Occipital lobe (tissue), 2 donors: ENCODE results near the gene MAPRE2. TPM values are rescaled to one million over a fixed set of nuclear protein-coding genes. Genes with fewer than 3 reads are reported as not detected.

Experiments
- DNase-seq: peaks from one replicate; lab custom pipeline; 2025; lab: John Stamatoyannopoulos, UW
- total RNA-seq: library from RNA; depleted of rRNA; stranded (reverse); fragments of >200 nt; gene quantifications from one replicate; pipeline ENCODE4 v1.2.3, GENCODE V29; 2014

Gene MAPRE2
- total RNA-seq, 1 donor from 2014 or later, result 68.0 TPM

DNA sequence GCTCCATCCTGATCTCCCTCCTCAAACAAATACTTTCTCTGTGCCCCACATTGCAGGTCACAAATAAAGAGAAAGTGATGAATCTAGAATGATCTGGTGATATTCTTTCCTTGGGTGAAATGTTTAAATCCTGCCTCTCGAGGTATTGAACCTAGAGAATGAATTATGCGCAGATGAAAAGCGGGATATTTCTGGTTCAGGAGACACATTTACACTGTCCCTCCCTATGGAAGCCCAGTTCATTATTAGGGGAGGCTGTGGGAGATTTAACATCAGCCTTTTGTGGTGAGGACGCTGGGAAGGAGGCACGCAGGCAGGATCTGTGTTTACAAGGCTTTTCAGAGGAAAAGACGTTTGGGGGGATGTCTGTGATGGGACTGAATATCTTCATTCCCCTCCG, 20.6 kb downstream of the MAPRE2 start:
- DNase-seq, result no peak

- DNase-seq, result no peak
Measured at GRCh38 chr18:35062408-35062807, 21.2 kb downstream of the MAPRE2 start.

DNA sequence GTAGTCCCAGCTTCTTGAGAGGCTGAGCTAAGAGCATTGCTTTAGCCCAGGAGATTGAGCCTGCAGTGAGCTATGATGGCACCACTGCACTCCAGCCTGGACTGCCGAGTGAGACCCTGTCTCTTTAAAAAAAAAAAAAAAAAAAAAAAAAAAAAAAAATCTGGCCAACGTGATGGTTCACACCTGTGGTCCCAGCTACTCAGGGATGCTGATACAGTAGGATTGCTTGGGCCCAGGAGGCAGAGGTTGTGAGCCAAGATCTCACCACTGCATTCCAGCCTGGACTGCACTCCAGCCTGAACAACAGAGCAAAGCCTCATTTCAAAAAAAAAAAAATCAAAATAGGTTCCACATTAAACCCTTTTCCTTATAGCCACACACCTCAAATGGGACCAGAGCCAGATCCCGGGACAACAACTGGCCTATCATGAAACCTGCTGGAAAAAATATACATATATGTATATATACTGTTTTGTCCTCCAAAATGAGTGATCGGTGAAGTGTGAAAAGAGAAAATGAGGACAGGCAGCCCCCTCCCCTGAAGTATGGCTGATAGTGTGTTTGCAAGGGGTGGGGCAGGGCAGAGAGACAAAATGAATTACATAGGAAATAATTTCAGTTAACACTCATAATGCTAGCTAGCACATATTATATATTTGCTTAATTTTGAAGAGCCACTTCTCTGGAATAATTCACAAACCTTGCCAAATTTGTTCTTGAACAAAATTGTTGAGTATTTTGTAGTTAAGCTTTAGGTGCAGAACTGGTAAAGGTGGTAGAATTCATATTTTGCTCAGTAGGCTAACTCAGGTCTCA, 22.9 kb downstream of the MAPRE2 start:
- no peak for DNase-seq

DNA sequence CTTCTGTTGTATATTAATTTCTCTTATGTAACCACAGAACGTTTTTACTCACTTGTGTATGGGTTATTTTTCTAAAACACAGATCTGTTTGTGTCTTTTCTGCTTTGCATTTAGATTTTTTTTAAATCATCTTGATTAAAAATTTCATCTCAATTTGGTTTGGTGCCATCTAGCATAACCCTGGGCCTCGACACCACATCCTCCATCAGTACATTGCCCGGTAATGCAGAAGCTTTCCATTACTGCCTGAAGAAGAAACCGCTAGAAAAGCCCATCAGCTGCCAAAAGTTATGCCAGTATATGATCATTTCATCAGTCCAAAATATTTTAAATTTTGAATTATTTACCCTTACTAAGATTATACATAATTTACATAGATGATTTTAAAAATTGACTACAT, 26.2 kb downstream of the MAPRE2 start:
- DNase-seq, result no peak

GRCh38 chr18:35071819-35072247, 30.6 kb downstream of the MAPRE2 start:
- no peak for DNase-seq

DNA sequence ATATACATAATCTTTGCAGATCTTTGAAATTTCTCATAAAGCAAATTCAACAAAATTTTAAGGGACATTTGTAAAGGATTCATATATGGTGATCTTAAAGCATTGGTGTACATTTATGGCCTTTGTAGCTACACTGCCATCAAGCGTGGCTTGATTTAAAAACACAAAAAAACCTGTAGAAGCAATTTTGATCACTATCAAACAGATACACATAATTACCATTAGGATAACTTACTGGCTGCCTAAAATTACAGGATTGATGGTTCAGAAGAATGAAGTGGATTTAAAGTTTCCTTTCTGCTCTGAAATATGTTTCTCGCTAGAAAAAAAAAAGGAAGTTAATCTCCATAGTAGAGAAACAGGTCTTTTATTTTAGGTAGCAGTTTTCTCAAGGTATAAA, 31.4 kb downstream of the MAPRE2 start:
- no peak for DNase-seq

GRCh38 chr18:35073186-35074105, 32.2 kb downstream of the MAPRE2 start:
- no peak for DNase-seq

- no peak for DNase-seq
Measured at GRCh38 chr18:35074581-35074980, 33.4 kb downstream of the MAPRE2 start.

GRCh38 chr18:35075132-35075531, 33.9 kb downstream of the MAPRE2 start:
- DNase-seq, result no peak

GRCh38 chr18:35076135-35076924, 35.1 kb downstream of the MAPRE2 start:
- no peak for DNase-seq

DNA sequence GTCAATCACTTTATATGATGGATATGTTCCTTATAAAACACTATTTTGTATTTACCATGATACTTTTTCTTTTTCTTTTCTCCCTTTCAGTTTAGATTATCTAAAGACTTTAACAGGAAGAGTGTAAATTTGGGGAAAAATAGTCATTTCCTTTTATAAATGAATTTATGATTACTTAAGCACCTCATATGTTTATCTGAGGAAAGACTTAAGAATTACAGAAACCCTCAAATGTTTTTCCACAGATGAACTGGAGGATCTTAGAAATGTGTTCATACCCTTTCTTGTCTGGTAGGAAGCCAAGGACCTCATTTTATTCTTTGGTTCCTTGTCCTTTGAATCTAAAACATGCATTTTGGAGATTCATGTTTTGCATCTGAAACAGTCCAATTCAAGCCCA, 36.7 kb downstream of the MAPRE2 start:
- DNase-seq, result no peak

GRCh38 chr18:35080058-35080457, 38.8 kb downstream of the MAPRE2 start:
- DNase-seq, result no peak

GRCh38 chr18:35083174-35083712, 42.0 kb downstream of the MAPRE2 start:
- no peak for DNase-seq

DNA sequence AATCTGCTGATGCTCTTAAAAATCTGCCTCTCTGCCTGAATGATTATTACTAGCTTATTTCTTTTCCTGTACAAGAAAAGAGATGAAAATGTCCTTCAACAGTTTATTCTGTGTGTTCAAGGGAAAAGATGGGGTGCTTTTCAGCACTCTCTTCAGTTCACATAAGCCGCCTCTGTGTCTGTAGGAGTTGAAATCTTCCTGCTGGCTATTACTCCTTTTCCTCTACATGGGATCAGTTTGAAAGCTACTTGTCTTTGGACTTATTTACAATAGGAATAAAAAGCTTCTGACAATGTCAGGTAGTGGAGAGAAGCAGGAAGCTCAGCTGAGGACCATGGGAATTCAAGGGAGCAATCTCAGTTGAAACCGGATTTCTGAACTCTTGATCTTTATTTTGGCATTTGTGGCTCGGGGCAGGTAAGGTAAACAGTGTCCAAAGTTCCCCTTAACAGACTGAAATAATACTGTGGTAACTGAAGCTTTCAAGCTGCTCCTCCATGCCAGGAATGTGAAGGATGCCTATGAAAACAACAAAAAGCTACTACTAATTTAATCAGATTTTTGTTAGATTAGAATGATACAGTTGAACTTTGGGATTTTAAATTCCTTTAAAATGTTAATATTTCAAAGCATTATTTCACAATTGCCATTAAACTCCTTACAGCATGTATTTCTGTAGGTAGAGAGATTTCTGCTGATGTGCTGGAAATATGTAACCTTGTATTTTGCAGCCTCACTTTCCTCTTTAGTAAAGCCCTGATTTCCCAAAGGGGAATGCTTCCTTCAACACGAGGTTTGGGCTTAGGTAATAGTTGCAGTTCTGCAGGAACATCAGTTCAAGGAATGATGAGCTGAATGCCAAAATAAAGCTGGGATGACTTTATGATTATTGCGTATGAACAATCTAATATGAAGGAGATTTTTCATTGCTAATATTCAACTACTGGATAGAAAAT, 43.6 kb downstream of the MAPRE2 start:
- no peak for DNase-seq

DNA sequence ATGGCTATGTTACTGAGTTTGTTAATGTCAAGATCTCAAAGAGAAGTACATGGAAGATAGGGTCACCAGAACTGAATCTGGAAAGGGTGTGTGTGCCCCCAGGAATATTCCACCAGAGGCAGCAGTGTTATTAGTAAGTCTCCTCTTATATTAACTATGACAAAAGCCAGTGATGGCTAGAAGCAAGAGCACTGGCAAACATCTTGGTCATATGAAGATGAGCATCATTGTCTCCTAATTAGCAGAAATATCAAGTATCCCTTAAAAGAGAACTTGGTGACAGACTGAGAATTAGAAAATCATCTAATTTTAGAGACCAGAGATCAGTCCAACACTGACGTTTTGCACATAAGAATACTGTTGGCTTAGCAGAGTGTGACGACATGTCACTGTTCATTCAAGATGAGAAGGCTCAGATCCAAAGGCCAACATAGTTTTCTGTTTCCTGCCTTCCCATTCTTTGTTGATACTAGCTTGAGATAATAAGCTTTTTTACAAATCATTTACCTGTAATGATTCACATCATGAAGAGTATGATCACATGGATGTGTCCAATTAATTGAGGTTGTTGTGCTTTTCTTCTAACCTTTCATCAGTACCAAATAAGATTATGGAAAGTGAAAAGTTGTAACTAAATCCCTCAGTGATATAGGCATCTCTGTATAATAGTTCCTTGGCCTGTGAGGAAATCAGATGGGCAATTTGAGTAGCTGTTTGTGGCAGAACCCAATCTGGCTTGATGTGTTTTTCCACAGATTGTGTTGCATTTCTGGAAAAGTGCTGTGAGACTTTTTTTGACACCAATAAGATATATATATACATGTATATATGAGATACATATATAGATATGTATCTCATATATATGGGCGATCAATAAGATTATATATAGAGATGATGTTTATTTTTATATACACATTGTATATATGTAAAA, 44.5 kb downstream of the MAPRE2 start:
- DNase-seq, result no peak

DNA sequence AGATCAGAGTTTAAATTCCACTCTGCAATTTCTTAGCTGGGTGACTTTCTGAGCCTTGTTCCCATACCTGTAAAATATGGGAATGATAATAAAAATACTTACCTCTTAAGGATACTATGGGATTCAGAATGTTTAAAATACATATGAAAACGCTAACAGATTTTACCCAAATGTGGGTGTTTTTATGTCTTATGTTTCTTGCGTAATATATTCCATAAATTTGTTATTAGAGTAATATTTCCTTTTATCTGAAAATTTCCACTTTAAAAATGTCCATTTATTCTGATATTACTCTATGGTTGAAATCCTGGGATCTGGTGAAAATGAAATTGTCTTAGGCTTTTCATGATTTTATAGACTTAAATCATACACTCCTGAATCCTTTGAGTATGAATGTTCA, 45.5 kb downstream of the MAPRE2 start:
- no peak for DNase-seq

GRCh38 chr18:35087726-35088125, 46.5 kb downstream of the MAPRE2 start:
- no peak for DNase-seq

DNA sequence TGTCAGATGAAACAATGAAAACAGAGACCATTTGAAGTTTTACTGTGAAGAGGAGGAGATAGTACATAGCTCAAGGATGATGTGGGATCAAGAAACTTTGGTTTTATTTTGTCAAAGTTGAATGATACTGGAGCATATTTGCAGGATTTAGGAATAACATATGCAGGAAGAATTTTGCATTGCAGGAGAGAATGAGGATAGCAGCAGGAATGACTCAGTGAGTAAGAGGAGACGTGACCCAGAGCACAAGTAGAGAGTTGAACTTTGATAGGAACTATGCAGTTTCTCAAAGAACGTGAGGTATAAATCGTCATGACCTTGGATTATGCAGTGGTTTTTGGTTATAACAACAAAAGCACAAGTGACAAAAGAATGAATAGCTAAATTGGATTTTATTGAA, 47.7 kb downstream of the MAPRE2 start:
- DNase-seq, result no peak

GRCh38 chr18:35089382-35089781, 48.2 kb downstream of the MAPRE2 start:
- DNase-seq, result no peak
